ENCODE measurements around the gene EZH1. TPM values are rescaled to one million over a fixed set of nuclear protein-coding genes. Genes with fewer than 3 reads are reported as not detected.
A peak's percentile ranks its signal among the peaks of the same experiment; 100 is the strongest.
"Not testable (repeated sequence)": the region's sequence is repeated elsewhere in the genome, so short reads cannot be mapped to it uniquely, and the experiment has no call there.

EZH1 gene
- total RNA-seq, 1 donor from 2014 or later: 73.7 TPM

DNA sequence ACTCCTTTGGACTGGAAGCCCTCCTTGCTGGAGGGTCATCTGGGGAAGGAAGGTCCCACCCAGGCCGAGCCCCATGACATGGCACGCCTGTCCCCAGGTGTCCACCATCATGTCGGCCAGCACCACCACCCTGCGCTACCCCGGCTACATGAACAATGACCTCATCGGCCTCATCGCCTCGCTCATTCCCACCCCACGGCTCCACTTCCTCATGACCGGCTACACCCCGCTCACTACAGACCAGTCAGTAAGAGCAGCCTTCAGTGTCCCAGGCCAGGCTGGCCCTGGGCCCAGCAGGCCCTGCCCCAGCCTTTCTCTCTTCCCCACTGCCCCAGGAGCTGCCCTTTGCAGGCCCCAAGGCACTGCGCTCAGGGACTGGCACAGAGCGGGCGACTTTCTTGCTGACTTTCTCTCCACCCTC is 79.2 kb downstream of the EZH1 start:
- no peak overlapping the region for H3K4me3 ChIP-seq
- no peak for TF ChIP-seq POLR2A (IDR thresholded peaks at IDR 0.05)
- TF ChIP-seq, protein P1, sequence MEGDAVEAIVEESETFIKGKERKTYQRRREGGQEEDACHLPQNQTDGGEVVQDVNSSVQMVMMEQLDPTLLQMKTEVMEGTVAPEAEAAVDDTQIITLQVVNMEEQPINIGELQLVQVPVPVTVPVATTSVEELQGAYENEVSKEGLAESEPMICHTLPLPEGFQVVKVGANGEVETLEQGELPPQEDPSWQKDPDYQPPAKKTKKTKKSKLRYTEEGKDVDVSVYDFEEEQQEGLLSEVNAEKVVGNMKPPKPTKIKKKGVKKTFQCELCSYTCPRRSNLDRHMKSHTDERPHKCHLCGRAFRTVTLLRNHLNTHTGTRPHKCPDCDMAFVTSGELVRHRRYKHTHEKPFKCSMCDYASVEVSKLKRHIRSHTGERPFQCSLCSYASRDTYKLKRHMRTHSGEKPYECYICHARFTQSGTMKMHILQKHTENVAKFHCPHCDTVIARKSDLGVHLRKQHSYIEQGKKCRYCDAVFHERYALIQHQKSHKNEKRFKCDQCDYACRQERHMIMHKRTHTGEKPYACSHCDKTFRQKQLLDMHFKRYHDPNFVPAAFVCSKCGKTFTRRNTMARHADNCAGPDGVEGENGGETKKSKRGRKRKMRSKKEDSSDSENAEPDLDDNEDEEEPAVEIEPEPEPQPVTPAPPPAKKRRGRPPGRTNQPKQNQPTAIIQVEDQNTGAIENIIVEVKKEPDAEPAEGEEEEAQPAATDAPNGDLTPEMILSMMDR (IDR thresholded peaks at IDR 0.05): no peak
- TF ChIP-seq POLR2AphosphoS5 (IDR thresholded peaks at IDR 0.05; ENCODE audit: insufficient read depth in 1 of 2, low read depth in 1 of 2): no peak
- intact Hi-C loops (cut with DNase I): no loop called here
- no peaks in the 10 kb centered on the region for H3K27me3 ChIP-seq
- DNase-seq (ENCODE audit: extremely low spot score in 2 of 2): no peak
- H3K27ac ChIP-seq: peak overlapping the region; percentile 68
- peaks cover 0 to 40% of the 10 kb centered on the region in 2 donors for H3K36me3 ChIP-seq
- peaks cover 46% of the 10 kb centered on the region for H3K4me1 ChIP-seq
- H3K9me3 ChIP-seq: no peaks in the 10 kb centered on the region

DNA sequence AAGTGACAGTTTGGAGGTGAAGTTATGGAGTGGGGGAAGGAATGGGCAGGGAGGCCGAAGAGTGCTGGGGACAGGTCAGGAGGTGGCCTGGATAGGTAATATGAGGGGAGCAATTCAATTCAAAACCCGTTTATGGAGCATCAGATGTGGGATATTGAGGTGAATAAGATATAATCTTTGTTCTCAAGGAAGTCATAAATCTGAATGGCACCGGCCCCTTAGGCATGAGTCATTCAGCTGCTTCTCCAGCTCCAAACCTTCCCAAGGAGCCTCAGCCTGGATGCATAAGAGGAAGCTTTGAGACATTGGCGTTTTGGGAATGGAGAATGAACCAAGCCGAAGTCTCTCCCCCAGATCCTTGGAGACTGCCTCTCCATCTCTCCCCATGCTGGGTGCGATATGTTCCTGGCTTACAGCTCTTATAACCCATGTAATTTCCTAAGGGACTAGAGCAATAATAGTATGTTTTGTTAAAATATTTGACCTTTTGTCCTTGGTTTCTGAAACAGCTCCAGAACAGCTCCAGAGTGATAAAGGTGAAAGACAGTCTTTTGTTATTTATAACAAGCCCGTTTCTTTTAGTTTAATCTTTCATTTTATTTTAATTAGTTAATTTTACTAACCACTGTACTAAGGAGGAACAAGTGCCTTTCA is 84.0 kb downstream of the EZH1 start:
- H3K27ac ChIP-seq: peak overlapping the region; percentile 88
- intact Hi-C loops (cut with DNase I): no loop called here
- TF ChIP-seq, protein P1 (IDR thresholded peaks at IDR 0.05): no peak
- TF ChIP-seq POLR2AphosphoS5 (IDR thresholded peaks at IDR 0.05; ENCODE audit: insufficient read depth in 1 of 2, low read depth in 1 of 2): peak in 1 of 2 donors; percentile 72
- no peak for TF ChIP-seq POLR2A (IDR thresholded peaks at IDR 0.05)

DNA sequence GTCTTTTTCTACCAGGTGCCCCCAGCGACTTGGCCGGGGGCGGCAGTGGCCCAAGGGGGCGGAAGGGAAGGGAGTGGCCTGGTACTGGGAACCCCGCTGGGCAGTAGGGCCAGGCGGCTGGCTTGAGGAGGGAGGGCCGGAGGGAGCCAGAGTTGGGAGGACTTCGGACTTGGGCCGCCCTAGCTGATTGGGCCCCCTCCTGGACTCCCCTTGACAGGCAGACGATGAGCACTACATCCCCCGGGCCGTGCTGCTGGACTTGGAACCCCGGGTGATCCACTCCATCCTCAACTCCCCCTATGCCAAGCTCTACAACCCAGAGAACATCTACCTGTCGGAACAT is 84.9 kb downstream of the EZH1 start:
- H3K36me3 ChIP-seq; DNase-seq (ENCODE audit: extremely low spot score in 2 of 2); H3K9me3 ChIP-seq; H3K27me3 ChIP-seq; intact Hi-C loops (cut with DNase I): not testable (repeated sequence)
- H3K4me3 ChIP-seq: peak overlapping the region; percentile 66 to 81
- H3K4me1 ChIP-seq: peaks cover 22% of the 10 kb centered on the region
- peak overlapping the region; percentile 88 for H3K27ac ChIP-seq

More for the DNA sequence above, 84.0 kb downstream of the EZH1 start:
- peak in 1 of 2 donors; percentile 89 for DNase-seq (ENCODE audit: extremely low spot score in 2 of 2)
- Histone ChIP-seq H3K4me1 (peaks cover 22% of the 10 kb centered on the region), H3K4me3 (no peak overlapping the region), H3K27me3 (no peaks in the 10 kb centered on the region), H3K36me3 (peaks cover 0 to 14% of the 10 kb centered on the region in 2 donors), H3K9me3 (no peaks in the 10 kb centered on the region)

DNA sequence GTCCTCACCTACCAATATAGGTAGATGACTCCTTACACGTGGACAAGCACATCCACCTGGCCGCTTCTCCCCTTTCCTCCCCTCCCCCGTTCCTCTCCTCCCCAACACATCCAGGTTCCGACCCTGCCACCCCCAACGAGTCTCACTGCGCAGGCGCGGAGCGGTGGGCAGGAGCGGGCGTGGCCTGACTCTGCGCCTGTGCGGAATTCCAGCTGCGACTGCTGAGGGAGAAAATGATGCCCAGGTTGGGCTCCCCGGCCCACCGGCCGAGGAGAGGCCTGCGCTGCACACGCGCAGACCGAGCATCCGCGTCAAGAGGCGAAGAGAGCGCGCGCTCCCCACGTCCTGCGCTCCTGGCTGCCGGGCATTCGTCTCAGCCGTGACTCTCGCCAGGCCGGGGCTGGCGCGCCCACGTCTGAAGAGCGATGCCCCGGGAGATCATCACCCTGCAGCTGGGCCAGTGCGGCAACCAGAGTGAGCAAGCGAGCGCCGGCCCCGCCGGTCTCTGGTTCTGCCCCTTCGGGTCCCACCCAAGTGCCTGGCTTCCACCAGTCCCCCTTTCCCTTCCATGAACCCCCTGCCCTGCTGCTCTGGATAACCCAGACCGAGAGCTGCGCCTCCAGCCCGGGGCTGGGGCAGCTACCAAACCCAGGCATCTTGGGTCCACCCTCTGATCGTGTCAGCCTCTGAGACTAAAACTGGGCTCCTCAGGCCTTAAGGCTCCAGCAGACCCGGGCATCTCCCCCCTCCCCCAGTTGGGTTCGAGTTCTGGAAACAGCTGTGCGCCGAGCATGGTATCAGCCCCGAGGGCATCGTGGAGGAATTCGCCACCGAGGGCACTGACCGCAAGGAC is 85.5 kb downstream of the EZH1 start, which contains the start of gene TUBG2:
Gene TUBG2, plus strand, starts transcription at position 206 of the 853 bp plus-strand sequence. Its CDS starts 220 bp downstream, at position 426.
- no peaks in the 10 kb centered on the region for H3K27me3 ChIP-seq
- DNase-seq (ENCODE audit: extremely low spot score in 2 of 2): peak in 1 of 2 donors; percentile 87
- H3K9me3 ChIP-seq: no peaks in the 10 kb centered on the region
- H3K4me1 ChIP-seq: peaks cover 28% of the 10 kb centered on the region
- intact Hi-C loops (cut with DNase I): no loop called here
- peaks cover 0 to 5% of the 10 kb centered on the region in 2 donors for H3K36me3 ChIP-seq
- H3K4me3 ChIP-seq: peak within 1 kb of the TSS; percentile 66 to 81
- TF ChIP-seq POLR2A (IDR thresholded peaks at IDR 0.05): peak in 1 of 2 donors; percentile 75
- peak; percentile 86 to 96 for TF ChIP-seq POLR2AphosphoS5 (IDR thresholded peaks at IDR 0.05; ENCODE audit: insufficient read depth in 1 of 2, low read depth in 1 of 2)
- TF ChIP-seq, protein P1 (IDR thresholded peaks at IDR 0.05): no peak
- peak within 1 kb of the TSS; percentile 88 for H3K27ac ChIP-seq

DNA sequence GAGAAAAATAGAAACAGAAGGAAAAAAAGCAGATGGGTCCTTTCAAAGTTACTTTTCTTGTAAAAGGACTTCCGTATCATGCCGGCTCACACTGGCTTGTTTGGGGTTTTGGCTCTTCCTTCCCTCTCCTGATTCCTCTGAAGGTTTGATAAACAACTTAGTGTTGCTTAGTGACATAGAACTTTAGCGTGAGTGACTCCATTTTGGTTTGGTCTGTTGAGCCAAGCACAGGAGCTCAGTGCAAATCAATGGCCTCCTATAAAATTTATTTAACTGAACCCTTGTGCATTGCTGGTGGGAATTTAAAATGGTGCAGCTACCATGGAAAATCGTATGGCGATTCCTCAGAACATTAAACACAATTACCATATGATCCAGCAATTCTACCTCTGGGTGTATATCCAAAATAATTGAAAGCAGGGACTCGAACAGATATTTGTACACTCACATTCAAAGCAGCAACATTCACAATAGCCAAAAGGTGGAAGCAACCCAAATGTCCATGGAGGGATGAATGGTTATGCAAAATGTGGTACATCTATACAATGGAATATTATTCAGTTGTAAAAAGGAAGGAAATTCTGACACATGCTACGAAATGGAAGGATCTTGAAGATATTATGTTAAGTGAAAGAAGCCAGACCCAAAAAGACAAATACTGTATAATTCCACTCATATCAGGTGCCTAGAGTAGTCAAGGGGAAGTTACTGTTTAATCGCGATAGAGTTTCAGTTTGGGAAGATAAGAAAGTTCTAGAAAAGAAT is 86.8 kb downstream of the EZH1 start:
- Histone ChIP-seq H3K27me3 (no peaks in the 10 kb centered on the region), H3K27ac (no peak overlapping the region), H3K9me3 (no peaks in the 10 kb centered on the region), H3K4me3 (no peak overlapping the region), H3K36me3 (no peaks in the 10 kb centered on the region), H3K4me1 (peaks cover 36% of the 10 kb centered on the region)
- intact Hi-C loops (cut with DNase I): no loop called here
- no peak for DNase-seq (ENCODE audit: extremely low spot score in 2 of 2)
- TF ChIP-seq POLR2AphosphoS5 (IDR thresholded peaks at IDR 0.05; ENCODE audit: insufficient read depth in 1 of 2, low read depth in 1 of 2): no peak
- TF ChIP-seq POLR2A (IDR thresholded peaks at IDR 0.05): no peak
